HEK293 (cell line): ENCODE measurements around the gene PHLDB2.

Experiments
- CTCF ChIP-seq: fragments of 450-650 bp; formaldehyde crosslinking; IDR thresholded peaks from 2 replicates; pipeline ENCODE4 v1.5.1; 2016; ENCODE audit warnings: missing biosample characterization, missing genetic modification characterization
- PRDM1 ChIP-seq: fragments of 450-650 bp; formaldehyde crosslinking; IDR thresholded peaks from 2 replicates; pipeline ENCODE4; 2016; ENCODE audit warnings: missing biosample characterization, missing genetic modification characterization
- PRDM10 ChIP-seq: fragments of 450-650 bp; formaldehyde crosslinking; IDR thresholded peaks from 2 replicates; pipeline ENCODE4 v1.5.1; 2016; ENCODE audit warnings: missing biosample characterization, missing genetic modification characterization
- SP3 ChIP-seq: fragments of 450-650 bp; formaldehyde crosslinking; IDR thresholded peaks from 2 replicates; pipeline ENCODE4 v1.5.1; 2016; ENCODE audit warnings: missing biosample characterization, missing genetic modification characterization
- TSHZ1 ChIP-seq: fragments of 450-650 bp; formaldehyde crosslinking; IDR thresholded peaks from 2 replicates; pipeline ENCODE4 v1.5.1; 2016; ENCODE audit warnings: missing biosample characterization, missing genetic modification characterization, borderline replicate concordance
- ZNF274 ChIP-seq, 2 experiments: fragments of 200-500 bp in 1 of 2; fragments of 450-650 bp in 1 of 2; sonication (Bioruptor generic) in 1 of 2; formaldehyde crosslinking in 1 of 2; IDR thresholded peaks; 2 replicates each; pipeline versions ENCODE4 v1.5.1 to v1.6.1; 2014 to 2016; ENCODE audit warnings: borderline replicate concordance in 1 of 2, inconsistent platforms in 1 of 2, low read length in 1 of 2, missing biosample characterization in 1 of 2, missing genetic modification characterization in 1 of 2
- ZNF404 ChIP-seq: fragments of 450-650 bp; formaldehyde crosslinking; IDR thresholded peaks from 2 replicates; pipeline ENCODE4 v1.5.1; 2017; ENCODE audit warnings: missing biosample characterization, missing genetic modification characterization
- ZNF558 ChIP-seq: fragments of 450-650 bp; formaldehyde crosslinking; IDR thresholded peaks from 2 replicates; pipeline ENCODE4 v1.5.1; 2016; ENCODE audit warnings: missing biosample characterization, missing genetic modification characterization
- ZNF561 ChIP-seq: fragments of 450-650 bp; IDR thresholded peaks from 2 replicates; pipeline ENCODE4 v1.5.1; 2018; ENCODE audit warnings: missing biosample characterization, missing genetic modification characterization, borderline replicate concordance
- ZNF791 ChIP-seq: fragments of 450-650 bp; formaldehyde crosslinking; IDR thresholded peaks from 2 replicates; pipeline ENCODE4 v1.5.1; 2016; ENCODE audit warnings: missing biosample characterization, missing genetic modification characterization

- no peak for TF ChIP-seq PRDM1 (tag by site-specific recombination)
- TF ChIP-seq SP3 (tag by site-specific recombination) = 0 out of 2 replicates have a peak, but pooled peaks have one; percentile 25
- no peak for TF ChIP-seq CTCF
- no peak for TF ChIP-seq ZNF558
- no peak for TF ChIP-seq PRDM10 (tag by site-specific recombination)
- TF ChIP-seq ZNF274 (IDR thresholded peaks at IDR 0.05; ENCODE audit: low read length) = no peak
- no peak for TF ChIP-seq ZNF274 (tag by site-specific recombination; IDR thresholded peaks at IDR 0.05; ENCODE audit: borderline replicate concordance)
- TF ChIP-seq ZNF561 (tag by site-specific recombination) = no peak
- no peak for TF ChIP-seq ZNF404
- TF ChIP-seq TSHZ1 (tag by site-specific recombination) = no peak
- no peak for TF ChIP-seq ZNF791 (tag by site-specific recombination)
Measured at GRCh38 chr3:111963424-111963823, 104.4 kb downstream of the PHLDB2 start.
